Fibroblast of villous mesenchyme (primary cell): ENCODE results near the gene GRHL1. TPM values are rescaled to one million over a fixed set of nuclear protein-coding genes. Genes with fewer than 3 reads are reported as not detected.

Experiments used
- DNase-seq: peaks from one replicate; pipeline ENCODE4 v3.0.0-alpha.2; 2010; ENCODE audit warnings: low read depth
- H3K4me3 ChIP-seq: 2 replicates; pipeline ENCODE4 v1.5.1; 2011; ENCODE audit warnings: low read depth, mild to moderate bottlenecking, low read length
- total RNA-seq: library from RNA; depleted of rRNA; stranded (reverse); fragments of >200 nt; gene quantifications from 2 replicates; pipeline ENCODE4 v1.2.3, GENCODE V29; 2012
- TF ChIP-seq, protein P1 (sequence below): IDR thresholded peaks from 2 replicates; pipeline ENCODE4 v1.5.1; 2012; ENCODE audit warnings: low read depth, mild to moderate bottlenecking, low read length; ENCODE audit not compliant: insufficient read depth

GRHL1 gene
- total RNA-seq, 1 donor: 1.7 TPM

DNA sequence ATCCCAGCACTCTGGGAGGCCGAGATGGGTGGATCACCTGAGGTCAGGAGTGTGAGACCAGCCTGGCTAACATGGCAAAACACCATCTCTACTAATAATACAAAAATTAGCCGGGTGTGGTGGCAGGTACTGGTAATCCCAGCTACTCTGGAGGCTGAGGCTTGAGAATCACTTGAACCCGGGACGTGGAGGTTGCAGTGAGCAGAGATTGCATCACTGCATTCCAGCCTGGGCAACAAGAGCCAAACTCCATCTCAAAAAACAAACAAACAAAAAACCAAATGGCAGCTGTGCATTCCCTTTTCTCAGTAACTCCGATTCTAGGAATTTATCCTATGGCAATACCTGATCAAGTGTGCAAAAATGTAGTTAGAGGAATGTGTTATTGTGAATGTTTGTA is 4.7 kb upstream of the GRHL1 start:
- TF ChIP-seq, protein P1, sequence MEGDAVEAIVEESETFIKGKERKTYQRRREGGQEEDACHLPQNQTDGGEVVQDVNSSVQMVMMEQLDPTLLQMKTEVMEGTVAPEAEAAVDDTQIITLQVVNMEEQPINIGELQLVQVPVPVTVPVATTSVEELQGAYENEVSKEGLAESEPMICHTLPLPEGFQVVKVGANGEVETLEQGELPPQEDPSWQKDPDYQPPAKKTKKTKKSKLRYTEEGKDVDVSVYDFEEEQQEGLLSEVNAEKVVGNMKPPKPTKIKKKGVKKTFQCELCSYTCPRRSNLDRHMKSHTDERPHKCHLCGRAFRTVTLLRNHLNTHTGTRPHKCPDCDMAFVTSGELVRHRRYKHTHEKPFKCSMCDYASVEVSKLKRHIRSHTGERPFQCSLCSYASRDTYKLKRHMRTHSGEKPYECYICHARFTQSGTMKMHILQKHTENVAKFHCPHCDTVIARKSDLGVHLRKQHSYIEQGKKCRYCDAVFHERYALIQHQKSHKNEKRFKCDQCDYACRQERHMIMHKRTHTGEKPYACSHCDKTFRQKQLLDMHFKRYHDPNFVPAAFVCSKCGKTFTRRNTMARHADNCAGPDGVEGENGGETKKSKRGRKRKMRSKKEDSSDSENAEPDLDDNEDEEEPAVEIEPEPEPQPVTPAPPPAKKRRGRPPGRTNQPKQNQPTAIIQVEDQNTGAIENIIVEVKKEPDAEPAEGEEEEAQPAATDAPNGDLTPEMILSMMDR: no peak
- no peak for DNase-seq
- no peak overlapping the region for H3K4me3 ChIP-seq

- no peak for DNase-seq
- TF ChIP-seq, protein P1: no peak
- no peak overlapping the region for H3K4me3 ChIP-seq
Measured at GRCh38 chr2:9948721-9949120, 2.8 kb upstream of the GRHL1 start.

DNA sequence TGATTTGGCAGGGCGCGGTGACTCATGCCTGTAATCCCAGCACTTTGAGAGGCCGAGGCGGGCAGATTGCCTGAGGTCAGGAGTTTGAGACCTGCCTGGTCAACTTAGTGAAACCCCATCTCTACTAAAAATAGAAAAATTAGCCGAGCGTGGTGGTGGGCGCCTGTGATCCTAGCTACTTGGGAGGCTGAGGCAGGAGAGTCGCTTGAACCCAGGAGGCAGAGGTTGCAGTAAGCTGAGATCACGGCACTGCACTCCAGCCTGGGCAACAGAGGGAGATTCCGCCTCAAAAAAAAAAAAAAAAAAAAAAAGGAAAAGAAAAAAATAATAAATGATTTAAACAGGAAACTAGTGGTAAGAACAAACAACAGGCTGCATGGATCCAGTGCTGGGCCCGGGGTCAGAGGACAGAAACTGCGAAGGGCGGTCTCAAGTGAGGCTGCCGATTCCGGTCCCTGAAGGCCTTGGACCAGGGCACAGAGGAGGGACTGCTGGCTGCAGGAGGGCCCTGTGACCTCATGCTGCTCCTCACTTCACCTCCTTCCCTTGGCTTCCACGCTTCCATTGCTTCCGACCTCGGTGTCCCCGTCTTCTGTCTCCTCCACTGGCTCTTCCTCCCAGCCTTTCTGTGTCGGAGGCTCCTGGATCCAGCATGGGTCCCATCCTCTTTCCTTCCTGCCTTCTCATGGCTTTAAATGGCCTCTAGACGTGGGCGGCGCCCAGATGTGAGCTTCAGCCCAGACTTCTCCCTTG is 2.1 kb upstream of the GRHL1 start:
- no peak for DNase-seq
- TF ChIP-seq, protein P1: no peak
- H3K4me3 ChIP-seq: no peak overlapping the region

- no peak for DNase-seq
- TF ChIP-seq, protein P1: no peak
- no peak overlapping the region for H3K4me3 ChIP-seq
Measured at GRCh38 chr2:9949992-9950520, 1.4 kb upstream of the GRHL1 start.

GRCh38 chr2:9950521-9951271 is 797 bp upstream of the GRHL1 start:
- peak overlapping the region; percentile 59 for H3K4me3 ChIP-seq
- TF ChIP-seq, protein P1: no peak
- no peak for DNase-seq

DNA sequence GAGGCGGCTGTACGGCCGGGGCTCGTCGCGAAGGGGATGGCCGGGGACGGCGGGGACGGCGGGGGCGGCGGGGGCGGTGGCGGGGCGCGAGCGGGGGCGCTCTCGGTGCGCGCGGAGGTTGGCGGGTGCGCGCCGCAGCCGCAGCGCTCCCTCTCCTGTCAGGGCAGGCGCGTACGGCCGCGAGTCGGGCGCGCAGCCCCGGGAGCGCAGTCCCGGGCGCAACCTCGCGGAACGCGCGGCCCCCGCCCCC is 296 bp upstream of the GRHL1 start:
- TF ChIP-seq, protein P1: no peak
- H3K4me3 ChIP-seq: peak overlapping the region; percentile 59
- no peak for DNase-seq
